Heart left ventricle (tissue), 16 donors: ENCODE data around the gene SLC9A9. TPM values are rescaled to one million over a fixed set of nuclear protein-coding genes. Genes with fewer than 3 reads are reported as not detected.
A peak's percentile ranks its signal among the peaks of the same experiment; 100 is the strongest.

Experiments
- ATAC-seq, 4 donors: fragments of 200-7000 bp; cut with Tn5 transposase; one replicate each; pipeline ENCODE4 v1.9.1; 2020 to 2022; ENCODE audit warnings: moderate library complexity in 4 of 4, mild to moderate bottlenecking in 3 of 4, moderate number of reproducible peaks in 1 of 4
- DNase-seq, 5 donors: peaks; one replicate each; pipeline ENCODE4 v3.0.0-alpha.2; 2020
- H3K27ac ChIP-seq, 12 donors: fragments of 200-600 bp; sonication (generic) in 4 of 12; one replicate each; pipeline versions ENCODE4 v1.5.0 to v1.8.0; 2016 to 2022; ENCODE audit warnings: mild to moderate bottlenecking in 2 of 12
- H3K27me3 ChIP-seq, 9 donors: fragments of 200-600 bp; sonication (generic) in 2 of 9; one replicate each; pipeline versions ENCODE4 v1.5.1 to v1.8.0; 2016 to 2022; ENCODE audit warnings: mild to moderate bottlenecking in 3 of 9
- H3K36me3 ChIP-seq, 9 donors: fragments of 200-600 bp; sonication (generic) in 2 of 9; one replicate each; pipeline versions ENCODE4 v1.5.0 to v1.8.0; 2018 to 2022; ENCODE audit warnings: mild to moderate bottlenecking in 2 of 9
- H3K4me1 ChIP-seq, 12 donors: fragments of 200-600 bp; sonication (generic) in 4 of 12; one replicate each; pipeline versions ENCODE4 v1.5.0 to v1.8.0; 2016 to 2022; ENCODE audit warnings: mild to moderate bottlenecking in 3 of 12
- H3K4me3 ChIP-seq, 12 donors: fragments of 200-600 bp; sonication (generic) in 4 of 12; one replicate each; pipeline versions ENCODE4 v1.5.0 to v1.8.0; 2017 to 2022; ENCODE audit warnings: mild to moderate bottlenecking in 9 of 12, moderate library complexity in 4 of 12
- H3K9me3 ChIP-seq, 12 donors: fragments of 200-600 bp; sonication (generic) in 4 of 12; one replicate each; pipeline versions ENCODE4 v1.5.0 to v1.8.0; 2016 to 2022; ENCODE audit warnings: mild to moderate bottlenecking in 1 of 12
- POLR2A ChIP-seq, 2 donors: fragments of 450-650 bp; IDR thresholded peaks; one replicate each; pipeline ENCODE4 v1.6.1; 2017; ENCODE audit warnings: antibody characterized with exemption in 2 of 2, mild to moderate bottlenecking in 2 of 2, moderate library complexity in 2 of 2
- WGBS, 4 donors: extraction: QIAGEN DNeasy Blood & Tissue Kit in 2 of 4; methylation state at CpG; one replicate each; pipeline versions ENCODE4 v1.1.5 to v1.1.7; 2013 to 2018; 5-methylcytosine and 5-hydroxymethylcytosine counted together
- intact Hi-C, 10 donors: fragments of 100-400 bp; cut with DNase I; formaldehyde crosslinking; loops; one replicate each; pipeline versions ENCODE4 v1.11.1 to v1.14.2; 2022
- long read RNA-seq, 3 donors: library from polyadenylated mRNA; unstranded; transcript quantifications; one replicate each; pipeline ENCODE4 v2.0.0, GENCODE V29; 2020 to 2021
- polyA plus RNA-seq, 2 donors: library from polyadenylated mRNA; stranded (reverse); fragments of 200-250 nt; gene quantifications; one replicate each; pipeline ENCODE4 v1.2.3, GENCODE V29; 2013
- total RNA-seq, 9 donors: library from RNA; depleted of rRNA in 2 of 9; stranded (reverse); fragments of >200 nt in 2 of 9; fragmentation: NEBNext Ultra II Directional in 3 of 9; extraction: Animal tissue kit (Norgen Biotek cat#: 25700) in 3 of 9; gene quantifications; one replicate each; pipeline versions ENCODE4 v1.1.0 to v1.2.4, GENCODE V29; 2016 to 2023
- TF ChIP-seq, protein P1 (sequence below), 12 donors: fragments of 200-600 bp; sonication (generic) in 4 of 12; IDR thresholded peaks; one replicate each; pipeline versions ENCODE4 v1.5.0 to v1.8.0; 2018 to 2022; ENCODE audit warnings: antibody characterized with exemption in 12 of 12, mild to moderate bottlenecking in 5 of 12
- donor health status: ischemic (EF 13 %, LVEDD 7.1; RV severe dilation, severe dysfunction).
- donor health status: healthy with polysubstance abuse.
- donor health status: DM: no; HTN: yes; CAD: no.
- donor health status: DM: no; HTN: no; CAD: no.
- donor health status: ischemic (EF 25% LVEDD 6.9; RV normal size, moderate dysfunction).
- donor health status: ischemic (EF 25% LVEDD 5.7; RV mildly dilated, moderate dysfunction).
- donor health status: healthy.
- donor health status: DM: yes; HTN: yes; CAD: no.
- donor health status: ischemic (EF 35%, LVEDD 5.7; RV mildly dilated, moderate dysfunction).
- donor health status: nonischemic (EF 11% LVEDD 7.7; RV severe dilation, severe dysfunction).
- donor health status: DM: yes; HTN: yes; CAD: no.
- donor health status: PGD.
- donor health status: ischemic (EF 29% LVEDD 5.4; RV normal size, mild dysfunction).
- donor health status: nonischemic (EF 23%, LVEDD 6.1; RV moderate dilation, normal function).

The SLC9A9 gene
- 10 to 100 TPM in 2 of 9 donors, 1 to 10 TPM in 7; 2.2 to 17.5 (median 3.5) TPM for total RNA-seq
- 1 to 10 TPM in 1 of 2 donors, under 1 TPM in 1; 0.76 to 1.1 TPM for polyA plus RNA-seq
- long read RNA-seq, donor 1, partial matches to known transcripts, result 1 of 2 reads
- long read RNA-seq, donor 1, other reads (novel, unspliced or antisense), result 0 of 2 reads
- long read RNA-seq, donor 2, result 0 reads
- long read RNA-seq, donor 3, partial matches to known transcripts, result 1 of 1 reads
- long read RNA-seq, donor 3, other reads (novel, unspliced or antisense), result 0 of 1 reads

DNA sequence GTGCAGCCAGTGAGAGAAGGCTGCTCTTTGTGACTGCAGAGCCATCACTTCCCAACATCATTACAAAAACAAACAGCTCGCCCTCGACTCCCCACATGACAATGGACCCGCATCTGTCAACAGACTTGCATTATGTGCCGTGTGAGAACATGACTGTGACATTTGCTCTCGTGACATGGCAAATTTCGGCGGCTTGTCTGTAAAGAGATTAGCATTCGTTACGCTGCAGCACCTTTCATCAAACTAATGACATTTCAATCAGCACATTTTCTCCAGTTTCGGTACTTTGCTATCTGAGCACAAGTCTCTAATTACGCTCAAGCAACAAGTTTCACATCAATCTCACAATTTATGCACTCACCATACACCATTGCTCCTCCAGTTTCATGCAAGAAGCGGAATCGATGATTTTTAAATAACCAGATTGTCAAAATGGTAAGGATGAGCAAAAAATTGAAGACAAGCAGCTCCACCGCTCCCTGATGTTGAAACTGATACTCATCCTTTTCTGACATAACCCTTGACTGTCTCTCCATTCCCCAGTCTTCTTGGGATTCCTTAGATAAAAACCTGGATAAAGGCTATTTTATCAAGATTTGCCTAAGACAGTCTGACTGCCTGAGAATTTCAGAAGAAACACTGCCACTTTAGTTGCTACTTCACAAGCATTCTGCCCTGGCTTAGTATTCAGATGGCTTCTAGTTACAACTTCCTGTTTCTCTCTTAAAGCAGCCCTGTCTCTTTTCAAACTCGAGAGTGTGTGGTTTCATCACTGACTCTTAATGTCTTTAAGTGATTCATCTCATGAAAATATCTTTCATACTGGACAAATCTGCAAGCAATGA, at the start of gene SLC9A9:
TSS of gene SLC9A9 (minus strand) at position 682 of the 845 bp plus-strand sequence. CDS start at position 536, 146 bp downstream.
- WGBS, 4 donors, result 3 to 6% (median 4%) methylated on average over 15 of the region's 15 CpGs
- TF ChIP-seq, protein P1, sequence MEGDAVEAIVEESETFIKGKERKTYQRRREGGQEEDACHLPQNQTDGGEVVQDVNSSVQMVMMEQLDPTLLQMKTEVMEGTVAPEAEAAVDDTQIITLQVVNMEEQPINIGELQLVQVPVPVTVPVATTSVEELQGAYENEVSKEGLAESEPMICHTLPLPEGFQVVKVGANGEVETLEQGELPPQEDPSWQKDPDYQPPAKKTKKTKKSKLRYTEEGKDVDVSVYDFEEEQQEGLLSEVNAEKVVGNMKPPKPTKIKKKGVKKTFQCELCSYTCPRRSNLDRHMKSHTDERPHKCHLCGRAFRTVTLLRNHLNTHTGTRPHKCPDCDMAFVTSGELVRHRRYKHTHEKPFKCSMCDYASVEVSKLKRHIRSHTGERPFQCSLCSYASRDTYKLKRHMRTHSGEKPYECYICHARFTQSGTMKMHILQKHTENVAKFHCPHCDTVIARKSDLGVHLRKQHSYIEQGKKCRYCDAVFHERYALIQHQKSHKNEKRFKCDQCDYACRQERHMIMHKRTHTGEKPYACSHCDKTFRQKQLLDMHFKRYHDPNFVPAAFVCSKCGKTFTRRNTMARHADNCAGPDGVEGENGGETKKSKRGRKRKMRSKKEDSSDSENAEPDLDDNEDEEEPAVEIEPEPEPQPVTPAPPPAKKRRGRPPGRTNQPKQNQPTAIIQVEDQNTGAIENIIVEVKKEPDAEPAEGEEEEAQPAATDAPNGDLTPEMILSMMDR (IDR thresholded peaks at IDR 0.05), result no peak
- TF ChIP-seq POLR2A (IDR thresholded peaks at IDR 0.05), result no peak

GRCh38 chr3:143897576-143898295, 49.5 kb upstream of the SLC9A9 start:
- intact Hi-C loops, result no loop called here
- ATAC-seq (no peak), DNase-seq (no peak)
- no peaks in the 10 kb centered on the region for H3K9me3 ChIP-seq
- TF ChIP-seq, protein P1 (IDR thresholded peaks at IDR 0.05), result no peak
- no peak for TF ChIP-seq POLR2A (IDR thresholded peaks at IDR 0.05)
- H3K27ac ChIP-seq, result no peak overlapping the region
- H3K27me3 ChIP-seq, result no peaks in the 10 kb centered on the region
- no peak overlapping the region for H3K4me3 ChIP-seq
- H3K4me1 ChIP-seq, result no peaks in the 10 kb centered on the region
- no peaks in the 10 kb centered on the region for H3K36me3 ChIP-seq
- 36 to 48% (median 39%) methylated on average over 7 of the region's 7 CpGs for WGBS, 4 donors

More for the DNA sequence above, at the start of gene SLC9A9:
- H3K27me3 ChIP-seq, result no peaks in the 10 kb centered on the region
- intact Hi-C loops, result no loop called here
- DNase-seq, result peak in 3 of 5 donors; percentile 13 to 39 (median 23)
- H3K4me3 ChIP-seq, result peak within 1 kb of the TSS; percentile 31 to 76 (median 58)
- peak within 1 kb of the TSS in 8 of 12 donors; percentile 30 to 84 (median 54) for H3K27ac ChIP-seq
- H3K4me1 ChIP-seq, result peaks cover 0 to 63% (median 7%) of the 10 kb centered on the region in 12 donors
- H3K9me3 ChIP-seq, result no peaks in the 10 kb centered on the region
- peak in 3 of 4 donors; percentile 83 to 90 (median 87) for ATAC-seq
- no peaks in the 10 kb centered on the region for H3K36me3 ChIP-seq

- no peak overlapping the region for H3K27ac ChIP-seq
- no peaks in the 10 kb centered on the region for H3K27me3 ChIP-seq
- ATAC-seq (no peak), DNase-seq (no peak)
- no peak for TF ChIP-seq POLR2A (IDR thresholded peaks at IDR 0.05)
- TF ChIP-seq, protein P1 (IDR thresholded peaks at IDR 0.05), result no peak
- intact Hi-C loops, result no loop called here
- no peaks in the 10 kb centered on the region for H3K9me3 ChIP-seq
- WGBS, 4 donors, result 85 to 91% (median 88%) methylated on average over 4 of the region's 4 CpGs
- H3K4me1 ChIP-seq, result no peaks in the 10 kb centered on the region
- H3K36me3 ChIP-seq, result no peaks in the 10 kb centered on the region
- no peak overlapping the region for H3K4me3 ChIP-seq
Measured at GRCh38 chr3:143896486-143896885, 48.2 kb upstream of the SLC9A9 start.
